HG03108 (cell line): Measurements from ENCODE around the gene IQCM.

Experiments
- ATAC-seq: cut with Tn5 transposase; IDR thresholded peaks from one replicate; pipeline ENCODE4 v1.9.1; 2021; ENCODE audit warnings: moderate library complexity; ENCODE audit not compliant: unreplicated experiment

Gene IQCM

DNA sequence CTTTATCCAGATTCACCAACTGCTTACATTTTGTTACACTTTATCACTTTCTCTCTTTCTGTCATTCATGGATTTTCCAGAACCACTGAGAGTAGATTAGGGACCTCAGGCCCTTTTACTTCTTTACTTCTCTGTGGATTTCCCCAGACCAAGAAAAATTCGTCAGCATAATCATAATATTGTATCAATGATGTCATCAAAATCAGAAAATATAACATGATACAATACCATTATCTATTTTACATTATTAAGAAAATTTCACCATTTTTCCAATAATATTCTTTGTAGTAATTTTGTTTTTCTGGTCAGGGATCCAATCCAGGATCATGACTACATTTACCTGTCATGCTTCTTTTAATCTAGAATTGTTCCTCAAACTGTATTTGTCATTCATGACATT lies 494.2 kb downstream of the IQCM start:
- ATAC-seq, result no peak

DNA sequence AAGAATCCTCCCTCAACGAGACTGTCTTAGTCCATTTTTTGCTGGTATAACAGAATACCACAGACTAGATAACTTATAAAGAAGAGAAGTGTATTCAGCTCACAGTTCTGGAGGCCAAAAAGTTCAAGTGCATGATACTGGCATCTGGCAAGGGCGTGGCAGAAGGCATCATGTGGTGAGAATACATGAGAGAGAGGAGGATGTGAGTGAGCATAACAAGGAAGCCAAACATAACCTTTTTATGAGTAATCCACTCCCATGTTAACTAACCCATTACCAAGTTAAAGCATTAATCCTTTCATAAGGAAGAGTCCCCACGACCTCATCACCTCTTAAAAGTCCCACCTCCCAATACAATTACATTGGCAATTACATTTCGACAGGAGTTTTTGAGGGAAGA lies 504.6 kb downstream of the IQCM start:
- no peak for ATAC-seq

DNA sequence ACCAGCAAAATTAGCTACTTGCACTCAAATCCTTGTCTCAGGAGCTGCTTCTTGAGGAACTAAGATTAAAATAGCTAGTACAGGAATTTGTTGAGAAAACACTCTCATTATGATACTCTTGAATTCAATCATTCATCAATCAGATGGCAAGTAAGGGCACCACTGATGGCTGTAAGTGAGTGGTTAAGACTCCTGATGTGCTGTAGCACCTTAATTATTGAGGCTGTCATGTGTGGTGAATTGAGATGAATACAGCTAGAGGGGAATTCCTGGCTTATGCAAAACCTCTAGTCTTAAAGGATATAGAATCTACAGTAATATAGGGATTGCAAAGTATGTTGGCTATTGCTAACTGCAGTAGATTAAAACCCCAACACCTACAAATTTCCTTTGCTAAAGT lies 509.1 kb downstream of the IQCM start:
- no peak for ATAC-seq
